Measurements from ENCODE around the gene CTIF.

DNA sequence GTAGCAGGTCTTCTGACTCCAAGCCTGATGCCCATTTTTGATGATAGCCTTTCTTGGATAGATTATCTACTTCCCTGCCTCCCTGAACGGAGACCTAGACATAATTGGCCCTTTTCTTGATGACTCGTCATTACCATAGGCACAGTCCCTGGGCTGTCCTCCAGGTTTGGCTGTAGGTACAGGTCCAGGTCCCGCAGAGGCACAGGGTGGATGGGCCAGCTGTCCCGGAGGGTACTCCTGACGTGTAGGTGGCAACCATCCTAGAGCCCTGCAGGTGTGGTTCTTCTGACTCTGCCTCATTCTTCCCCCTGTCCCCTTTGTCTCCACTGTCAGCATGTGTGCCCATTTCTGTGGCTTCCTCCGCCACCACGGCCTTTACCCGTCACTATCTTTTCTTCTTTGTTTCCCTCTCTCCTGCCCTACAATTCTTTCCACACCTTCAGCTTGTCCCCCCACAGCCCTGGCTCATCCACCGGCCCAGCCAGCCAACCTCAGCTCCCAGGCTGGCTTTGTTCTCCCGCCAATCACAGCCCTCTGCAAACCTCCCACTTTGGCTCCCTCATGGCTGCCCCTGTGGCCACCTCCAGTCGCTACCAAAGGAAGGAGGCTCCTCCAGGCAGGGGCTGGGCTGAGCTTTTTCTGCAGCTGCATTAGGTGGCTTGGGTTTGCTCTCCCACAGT lies 309.1 kb downstream of the CTIF start:
- TF ChIP-seq, protein P1, sequence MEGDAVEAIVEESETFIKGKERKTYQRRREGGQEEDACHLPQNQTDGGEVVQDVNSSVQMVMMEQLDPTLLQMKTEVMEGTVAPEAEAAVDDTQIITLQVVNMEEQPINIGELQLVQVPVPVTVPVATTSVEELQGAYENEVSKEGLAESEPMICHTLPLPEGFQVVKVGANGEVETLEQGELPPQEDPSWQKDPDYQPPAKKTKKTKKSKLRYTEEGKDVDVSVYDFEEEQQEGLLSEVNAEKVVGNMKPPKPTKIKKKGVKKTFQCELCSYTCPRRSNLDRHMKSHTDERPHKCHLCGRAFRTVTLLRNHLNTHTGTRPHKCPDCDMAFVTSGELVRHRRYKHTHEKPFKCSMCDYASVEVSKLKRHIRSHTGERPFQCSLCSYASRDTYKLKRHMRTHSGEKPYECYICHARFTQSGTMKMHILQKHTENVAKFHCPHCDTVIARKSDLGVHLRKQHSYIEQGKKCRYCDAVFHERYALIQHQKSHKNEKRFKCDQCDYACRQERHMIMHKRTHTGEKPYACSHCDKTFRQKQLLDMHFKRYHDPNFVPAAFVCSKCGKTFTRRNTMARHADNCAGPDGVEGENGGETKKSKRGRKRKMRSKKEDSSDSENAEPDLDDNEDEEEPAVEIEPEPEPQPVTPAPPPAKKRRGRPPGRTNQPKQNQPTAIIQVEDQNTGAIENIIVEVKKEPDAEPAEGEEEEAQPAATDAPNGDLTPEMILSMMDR (conservative IDR thresholded peaks at IDR 0.05; ENCODE audit: low read depth, low read length) = no peak
- no peak for TF ChIP-seq EZH2phosphoT487 (IDR thresholded peaks at IDR 0.05; ENCODE audit: borderline replicate concordance, low read length)
